ENCODE data around the gene MRM2. TPM values are rescaled to one million over a fixed set of nuclear protein-coding genes. Genes with fewer than 3 reads are reported as not detected.
A peak's percentile ranks its signal among the peaks of the same experiment; 100 is the strongest.

The MRM2 gene
- polyA plus RNA-seq, 3 donors, result 9.2 to 32.5 (median 26.7) TPM

DNA sequence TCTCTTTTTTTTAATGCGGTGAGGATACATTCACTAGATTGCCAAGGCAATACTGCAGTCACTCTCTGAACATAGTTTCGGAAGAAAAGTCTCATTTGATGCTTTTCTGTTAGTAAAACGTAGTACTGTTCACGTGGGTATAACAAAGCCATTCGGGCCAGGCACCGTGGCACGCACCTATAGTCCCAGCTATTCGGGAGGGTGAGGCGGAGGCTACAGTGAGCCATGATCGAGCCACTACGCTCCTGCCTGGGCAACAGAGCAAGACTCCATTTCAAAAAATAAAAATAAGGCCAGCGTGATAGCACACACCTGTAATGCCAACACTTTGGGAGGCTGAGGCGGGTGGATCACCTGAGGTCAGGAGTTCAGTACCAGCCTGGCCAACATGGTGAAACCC lies 47.6 kb upstream of the MRM2 start:
- Histone ChIP-seq H3K79me2 (ENCODE audit: insufficient read depth, low read length) (peaks cover 4% of the 10 kb centered on the region), H3K4me2 (replicated peaks; ENCODE audit: extremely low read depth, low read length, poor library complexity, severe bottlenecking) (no peak overlapping the region), H3K9me3 (replicated peaks in 1 of 2; ENCODE audit: control insufficient read depth in 1 of 2, insufficient read depth in 1 of 2, low read length in 2 of 2) (no peaks in the 10 kb centered on the region), H3K9ac (ENCODE audit: insufficient read depth, low read length, poor library complexity, severe bottlenecking) (no peak overlapping the region), H3K27me3 (ENCODE audit: control insufficient read depth in 2 of 2, insufficient read depth in 2 of 2, low read length in 2 of 2) (no peaks in the 10 kb centered on the region), H3K27ac (ENCODE audit: low read depth in 1 of 2, low read length in 2 of 2) (no peak overlapping the region), H3K4me1 (ENCODE audit: control insufficient read depth in 1 of 2, insufficient read depth in 2 of 2, low read length in 2 of 2) (no peaks in the 10 kb centered on the region), H4K20me1 (ENCODE audit: insufficient read depth, low read length) (peaks cover 9% of the 10 kb centered on the region), H3K36me3 (replicated peaks in 1 of 2; ENCODE audit: control insufficient read depth in 1 of 2, insufficient read depth in 2 of 2, low read length in 2 of 2) (peaks cover 0 to 10% of the 10 kb centered on the region in 2 donors), H3K4me3 (replicated peaks in 1 of 3; ENCODE audit: low read depth in 2 of 3, low read length in 3 of 3) (no peak overlapping the region), H2AFZ (ENCODE audit: insufficient read depth, low read depth, low read length, poor library complexity, severe bottlenecking) (no peak overlapping the region)
- H3K4me1 Mint-ChIP-seq, result no peaks in the 10 kb centered on the region
- H3K4me3 Mint-ChIP-seq, result no peak overlapping the region
- no peak for DNase-seq
- H3K36me3 Mint-ChIP-seq, result peaks cover 11 to 18% of the 10 kb centered on the region in 2 donors
- 100% methylated on average over 11 of the region's 13 CpGs for WGBS (ENCODE audit: insufficient coverage)
- TF ChIP-seq, protein P1, sequence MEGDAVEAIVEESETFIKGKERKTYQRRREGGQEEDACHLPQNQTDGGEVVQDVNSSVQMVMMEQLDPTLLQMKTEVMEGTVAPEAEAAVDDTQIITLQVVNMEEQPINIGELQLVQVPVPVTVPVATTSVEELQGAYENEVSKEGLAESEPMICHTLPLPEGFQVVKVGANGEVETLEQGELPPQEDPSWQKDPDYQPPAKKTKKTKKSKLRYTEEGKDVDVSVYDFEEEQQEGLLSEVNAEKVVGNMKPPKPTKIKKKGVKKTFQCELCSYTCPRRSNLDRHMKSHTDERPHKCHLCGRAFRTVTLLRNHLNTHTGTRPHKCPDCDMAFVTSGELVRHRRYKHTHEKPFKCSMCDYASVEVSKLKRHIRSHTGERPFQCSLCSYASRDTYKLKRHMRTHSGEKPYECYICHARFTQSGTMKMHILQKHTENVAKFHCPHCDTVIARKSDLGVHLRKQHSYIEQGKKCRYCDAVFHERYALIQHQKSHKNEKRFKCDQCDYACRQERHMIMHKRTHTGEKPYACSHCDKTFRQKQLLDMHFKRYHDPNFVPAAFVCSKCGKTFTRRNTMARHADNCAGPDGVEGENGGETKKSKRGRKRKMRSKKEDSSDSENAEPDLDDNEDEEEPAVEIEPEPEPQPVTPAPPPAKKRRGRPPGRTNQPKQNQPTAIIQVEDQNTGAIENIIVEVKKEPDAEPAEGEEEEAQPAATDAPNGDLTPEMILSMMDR (IDR thresholded peaks at IDR 0.05), result no peak
- peak overlapping the region in 2 of 7 donors; percentile 7 to 51 for H3K27ac Mint-ChIP-seq
- peaks cover 0 to 1% (median 0%) of the 10 kb centered on the region in 7 donors for H3K9me3 Mint-ChIP-seq
- intact Hi-C loops (cut with micrococcal nuclease), result no loop called here
- H3K27me3 Mint-ChIP-seq (ENCODE audit: low read depth in 3 of 3), result peaks cover 0 to 4% (median 1%) of the 10 kb centered on the region in 3 donors

DNA sequence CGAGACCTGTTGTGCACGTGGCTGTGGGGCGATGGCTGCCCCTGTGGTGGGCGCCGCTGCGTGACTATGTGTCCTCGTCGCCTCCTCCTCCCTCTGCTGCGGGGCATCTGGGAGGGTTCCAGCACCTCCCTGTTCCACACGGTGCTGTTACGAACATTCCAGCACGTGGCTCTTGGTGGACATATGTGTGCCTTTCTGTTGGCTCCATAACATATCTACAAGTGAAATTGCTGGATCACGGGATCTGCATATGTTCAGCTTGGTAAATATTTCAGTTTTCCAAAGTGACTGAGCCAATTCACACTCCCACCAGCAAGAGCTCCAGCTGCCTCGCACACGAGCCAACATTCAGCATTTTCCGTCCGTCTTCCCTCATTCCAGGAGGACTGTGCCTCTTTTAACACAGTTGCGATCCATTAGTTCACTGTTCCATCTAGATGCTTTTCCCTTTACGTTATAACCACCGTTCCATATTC lies 47.1 kb upstream of the MRM2 start:
- 99% methylated on average over 19 of the region's 20 CpGs for WGBS (ENCODE audit: insufficient coverage)
- no peak overlapping the region for H3K4me3 Mint-ChIP-seq
- intact Hi-C loops (cut with micrococcal nuclease), result no loop called here

More for the DNA sequence above, 47.1 kb upstream of the MRM2 start:
- H3K36me3 Mint-ChIP-seq, result peaks cover 11 to 18% of the 10 kb centered on the region in 2 donors
- H3K9me3 Mint-ChIP-seq, result peaks cover 0 to 1% (median 0%) of the 10 kb centered on the region in 7 donors
- H3K27ac ChIP-seq (ENCODE audit: low read depth in 1 of 2, low read length in 2 of 2), result no peak overlapping the region
- no peaks in the 10 kb centered on the region for H3K9me3 ChIP-seq (replicated peaks in 1 of 2; ENCODE audit: control insufficient read depth in 1 of 2, insufficient read depth in 1 of 2, low read length in 2 of 2)
- TF ChIP-seq, protein P1 (IDR thresholded peaks at IDR 0.05), result no peak
- H4K20me1 ChIP-seq (ENCODE audit: insufficient read depth, low read length), result peaks cover 5% of the 10 kb centered on the region
- H3K4me1 ChIP-seq (ENCODE audit: control insufficient read depth in 1 of 2, insufficient read depth in 2 of 2, low read length in 2 of 2), result no peaks in the 10 kb centered on the region
- peaks cover 0 to 4% (median 1%) of the 10 kb centered on the region in 3 donors for H3K27me3 Mint-ChIP-seq (ENCODE audit: low read depth in 3 of 3)
- no peaks in the 10 kb centered on the region for H3K4me1 Mint-ChIP-seq
- H3K27me3 ChIP-seq (ENCODE audit: control insufficient read depth in 2 of 2, insufficient read depth in 2 of 2, low read length in 2 of 2), result no peaks in the 10 kb centered on the region
- no peak overlapping the region for H3K9ac ChIP-seq (ENCODE audit: insufficient read depth, low read length, poor library complexity, severe bottlenecking)
- no peak overlapping the region for H2AFZ ChIP-seq (ENCODE audit: insufficient read depth, low read depth, low read length, poor library complexity, severe bottlenecking)
- no peak overlapping the region for H3K4me2 ChIP-seq (replicated peaks; ENCODE audit: extremely low read depth, low read length, poor library complexity, severe bottlenecking)
- H3K27ac Mint-ChIP-seq, result peak overlapping the region in 1 of 7 donors; percentile 7
- no peak overlapping the region for H3K4me3 ChIP-seq (replicated peaks in 1 of 3; ENCODE audit: low read depth in 2 of 3, low read length in 3 of 3)
- H3K36me3 ChIP-seq (replicated peaks in 1 of 2; ENCODE audit: control insufficient read depth in 1 of 2, insufficient read depth in 2 of 2, low read length in 2 of 2), result peaks cover 0 to 10% of the 10 kb centered on the region in 2 donors
- DNase-seq, result no peak
- peaks cover 4% of the 10 kb centered on the region for H3K79me2 ChIP-seq (ENCODE audit: insufficient read depth, low read length)
